Renal cortex interstitium (tissue), 11 donors: ENCODE results near the gene RAD51B. TPM values are rescaled to one million over a fixed set of nuclear protein-coding genes. Genes with fewer than 3 reads are reported as not detected.

Source experiments
- DNase-seq, 11 donors: peaks; one replicate each; pipeline ENCODE4 v3.0.0-alpha.2; 2013; ENCODE audit warnings: low read depth in 9 of 11, low spot score in 4 of 11; ENCODE audit errors: extremely low read depth in 1 of 11
- polyA plus RNA-seq, 3 donors: library from polyadenylated mRNA; unstranded; fragments of 120-200 nt; gene quantifications; one replicate each; pipeline ENCODE4 v1.2.1, GENCODE V29; 2013; ENCODE audit not compliant: insufficient read length in 3 of 3

Gene RAD51B
- polyA plus RNA-seq, 3 donors: 12.5 to 13.0 (median 12.5) TPM

DNA sequence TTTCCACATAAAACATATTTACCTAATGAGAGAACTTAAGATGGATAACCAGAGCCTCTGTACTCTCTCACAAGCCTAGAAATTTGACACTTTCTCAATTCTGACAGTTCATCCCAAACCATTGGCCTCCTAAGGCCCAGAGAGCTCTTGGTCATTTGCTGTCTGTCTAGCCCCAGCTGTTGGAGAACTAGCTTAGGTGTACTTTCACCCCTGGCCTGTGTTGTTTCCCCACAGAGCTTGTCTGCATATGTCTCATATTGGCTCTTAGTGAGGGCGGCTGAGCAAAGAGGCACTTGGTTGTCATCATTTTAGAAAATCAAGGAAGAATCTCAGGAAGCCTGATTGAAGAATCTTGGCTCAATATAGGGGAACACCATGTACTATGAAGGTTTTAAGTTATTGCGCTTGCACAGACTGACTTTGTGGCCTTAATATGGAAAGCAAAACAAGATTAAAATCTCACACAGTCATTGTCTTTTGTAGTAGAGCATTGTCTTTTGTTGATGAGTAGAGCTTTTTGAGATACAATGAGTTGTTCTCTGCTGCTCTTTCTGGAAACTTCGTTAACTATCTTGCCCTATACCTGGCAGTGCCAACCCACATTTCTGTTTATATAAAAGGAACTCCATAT lies 324.6 kb downstream of the RAD51B start:
- DNase-seq: no peak

DNA sequence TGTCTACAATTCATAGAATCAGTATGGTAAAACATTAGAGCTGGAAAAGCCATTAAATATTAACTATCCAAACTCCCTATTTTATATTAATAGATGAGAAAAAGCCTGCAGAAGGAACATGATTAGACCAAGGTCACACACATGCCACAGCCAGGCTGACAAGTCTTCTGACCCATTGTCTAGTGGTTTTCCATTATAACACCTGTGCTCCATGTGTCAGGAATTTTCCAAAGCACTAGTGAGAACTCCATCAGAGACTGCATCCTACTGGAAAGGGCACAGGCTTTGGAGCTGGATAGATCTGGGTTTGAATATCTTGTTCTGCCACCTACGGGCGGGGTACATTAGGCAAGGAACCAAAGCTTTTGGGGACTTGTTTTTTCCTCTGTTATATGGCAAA lies 325.5 kb downstream of the RAD51B start:
- DNase-seq: no peak

DNA sequence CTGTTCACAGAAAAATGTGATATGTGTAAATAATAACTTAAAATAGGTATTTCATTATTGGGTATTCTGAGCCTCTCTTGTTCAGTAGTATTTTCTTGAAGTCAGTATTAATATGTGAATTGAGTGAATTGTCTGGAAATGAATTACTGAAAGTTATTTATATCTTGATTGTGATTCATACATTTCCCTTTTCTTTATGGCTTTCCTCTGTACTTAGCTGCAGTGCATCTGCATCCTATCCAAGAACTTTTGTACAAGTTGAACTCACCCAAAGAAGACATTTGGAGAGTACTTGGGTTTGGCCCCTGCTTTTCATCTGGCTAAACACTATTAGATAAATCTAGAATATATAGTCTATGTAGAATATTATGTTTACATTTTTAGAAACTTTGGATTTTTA lies 326.0 kb downstream of the RAD51B start:
- DNase-seq: no peak

DNA sequence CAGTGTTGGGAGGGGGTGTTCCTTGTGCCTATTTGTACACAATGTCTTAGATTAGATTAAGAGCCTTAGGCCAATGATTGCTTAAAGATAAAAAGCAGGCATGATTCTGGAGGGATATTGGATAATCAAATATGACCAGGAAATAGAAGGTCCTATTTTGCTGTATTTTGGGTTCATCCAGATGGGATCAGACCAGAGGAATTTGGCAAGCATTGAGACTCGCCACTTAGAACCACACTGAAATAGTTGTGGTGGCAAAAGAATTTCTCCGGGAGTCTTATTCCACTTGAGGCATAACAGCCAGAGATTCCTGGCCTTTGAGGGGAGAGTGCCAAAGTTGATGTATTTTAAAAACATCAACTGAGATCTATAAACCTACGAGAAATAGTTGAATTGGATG lies 327.2 kb downstream of the RAD51B start:
- DNase-seq: no peak

DNA sequence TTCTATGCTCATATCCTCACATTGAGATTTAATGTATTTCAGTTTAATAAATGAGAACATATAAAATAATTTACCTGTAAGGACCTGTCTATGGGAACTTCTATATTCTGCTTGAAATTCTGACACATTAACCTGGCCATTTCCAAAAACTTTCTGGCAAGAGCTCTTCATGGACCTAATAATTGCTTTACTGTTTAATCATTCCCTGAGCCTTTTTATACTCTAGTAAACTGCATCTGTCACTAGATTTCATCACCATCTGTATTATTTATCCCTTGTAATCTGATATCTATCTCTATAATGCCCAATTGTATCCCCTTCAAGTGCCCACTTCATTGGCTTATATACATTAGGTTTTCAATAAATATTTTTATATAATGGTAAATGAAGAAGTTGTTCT lies 327.7 kb downstream of the RAD51B start:
- DNase-seq: no peak

DNA sequence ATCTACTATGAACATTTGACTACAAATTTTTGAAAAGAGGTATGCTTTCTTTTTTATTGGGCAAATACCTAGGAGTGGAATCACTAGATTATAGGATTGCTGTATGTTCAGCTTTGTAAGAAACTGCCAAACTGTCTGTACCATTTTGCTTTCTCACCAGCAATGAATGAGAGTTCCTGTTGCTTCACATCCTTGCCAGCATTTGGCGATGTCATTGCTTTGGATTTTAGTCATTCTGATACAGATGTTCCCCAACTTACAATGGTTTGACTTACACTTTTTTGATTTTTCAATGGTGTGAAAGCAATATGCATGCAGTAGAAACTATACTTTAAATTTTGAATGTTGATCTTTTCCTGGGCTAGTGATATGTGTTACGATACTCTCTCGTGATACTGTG lies 328.7 kb downstream of the RAD51B start:
- DNase-seq: no peak

DNA sequence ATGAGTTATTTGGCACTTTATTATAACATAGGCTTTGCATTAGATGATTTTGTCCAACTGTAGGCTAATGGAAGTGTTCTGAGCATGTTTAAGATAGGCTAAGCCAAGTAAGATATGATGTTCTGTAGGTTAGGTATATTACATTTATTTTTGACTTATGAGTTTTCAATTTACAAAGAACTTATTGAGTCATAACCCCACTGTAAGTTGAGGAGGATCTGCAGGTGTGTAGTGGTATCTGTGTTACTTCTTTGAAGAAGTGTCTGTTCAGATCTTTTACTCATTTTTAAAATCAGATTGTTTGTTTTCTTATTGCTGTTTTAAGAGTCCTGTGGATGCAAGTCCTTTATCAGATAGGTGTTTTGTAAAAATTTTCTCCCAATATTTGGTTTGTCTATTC lies 329.2 kb downstream of the RAD51B start:
- no peak for DNase-seq

DNA sequence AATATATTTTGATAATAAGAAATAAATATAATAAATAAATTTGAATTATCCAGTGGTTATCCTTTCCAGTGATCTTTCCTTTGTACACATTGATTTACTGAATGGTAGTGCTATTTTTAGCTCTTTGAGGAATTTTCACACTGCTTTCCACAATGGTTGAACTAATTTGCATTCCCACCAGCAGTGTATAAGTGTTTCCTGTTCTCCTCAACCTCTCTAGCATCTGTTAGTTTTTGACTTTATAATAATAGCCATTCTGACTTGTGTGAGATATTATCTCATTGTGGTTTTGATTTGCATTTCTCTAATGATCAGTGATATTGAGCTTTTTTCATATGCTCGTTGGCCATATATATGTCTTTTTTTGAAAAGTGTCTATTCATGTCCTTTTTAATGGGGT lies 333.7 kb downstream of the RAD51B start:
- no peak for DNase-seq

DNA sequence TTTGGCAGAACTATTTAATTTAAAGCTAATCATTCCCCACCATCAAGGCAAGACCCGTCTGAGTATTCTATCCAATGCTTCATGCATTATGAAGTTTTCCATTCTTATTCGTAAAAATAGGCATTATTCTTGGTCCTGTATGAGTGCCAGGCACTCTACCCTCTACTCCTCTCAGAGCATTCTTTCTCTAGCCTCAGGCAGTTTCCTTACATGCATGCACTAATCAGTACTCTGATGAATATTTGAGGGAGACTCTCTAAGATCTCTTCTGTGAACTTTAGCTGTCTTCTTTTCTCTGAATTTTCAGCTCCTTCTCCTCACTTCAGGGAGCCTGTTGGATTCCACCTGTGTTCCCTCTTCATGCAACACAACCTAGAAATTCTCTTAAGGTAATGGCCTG lies 334.7 kb downstream of the RAD51B start:
- no peak for DNase-seq

DNA sequence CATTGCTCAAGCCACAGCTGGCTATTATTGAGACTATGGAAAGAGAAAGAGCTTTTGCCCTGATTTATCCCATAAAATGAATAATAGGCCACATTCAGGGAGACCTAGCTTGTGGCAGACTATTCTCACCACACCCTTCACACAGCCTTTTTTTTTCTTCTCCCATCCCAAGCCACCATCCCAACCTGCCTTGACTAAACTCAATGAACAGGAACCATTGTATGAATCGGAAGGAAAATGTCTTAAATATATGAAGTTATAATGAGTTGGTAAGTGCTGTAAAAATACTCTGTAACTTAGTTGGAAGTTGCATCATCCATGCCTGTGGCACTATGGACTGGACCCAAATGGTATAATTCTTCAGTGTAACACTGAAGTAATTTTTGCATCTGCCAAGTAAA lies 338.4 kb downstream of the RAD51B start:
- no peak for DNase-seq

DNA sequence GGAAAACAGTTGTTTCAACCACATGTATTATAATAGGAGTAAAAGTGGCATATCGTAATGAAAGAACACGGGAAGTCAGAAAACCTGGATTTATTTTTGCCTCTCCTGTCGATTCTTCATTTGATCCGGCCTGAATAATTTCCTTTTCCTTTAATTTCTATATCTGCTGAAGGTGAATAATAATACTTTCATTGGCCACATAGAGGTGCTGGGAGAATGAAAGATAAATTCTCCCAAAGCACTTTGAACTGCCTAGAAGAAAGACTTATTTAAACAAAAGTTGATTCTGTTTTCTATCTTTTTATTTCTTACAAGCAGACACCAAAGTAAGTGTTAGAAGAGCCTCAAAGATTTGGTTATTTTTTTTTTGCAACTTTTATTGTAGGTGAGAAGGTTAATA lies 339.1 kb downstream of the RAD51B start:
- no peak for DNase-seq

DNA sequence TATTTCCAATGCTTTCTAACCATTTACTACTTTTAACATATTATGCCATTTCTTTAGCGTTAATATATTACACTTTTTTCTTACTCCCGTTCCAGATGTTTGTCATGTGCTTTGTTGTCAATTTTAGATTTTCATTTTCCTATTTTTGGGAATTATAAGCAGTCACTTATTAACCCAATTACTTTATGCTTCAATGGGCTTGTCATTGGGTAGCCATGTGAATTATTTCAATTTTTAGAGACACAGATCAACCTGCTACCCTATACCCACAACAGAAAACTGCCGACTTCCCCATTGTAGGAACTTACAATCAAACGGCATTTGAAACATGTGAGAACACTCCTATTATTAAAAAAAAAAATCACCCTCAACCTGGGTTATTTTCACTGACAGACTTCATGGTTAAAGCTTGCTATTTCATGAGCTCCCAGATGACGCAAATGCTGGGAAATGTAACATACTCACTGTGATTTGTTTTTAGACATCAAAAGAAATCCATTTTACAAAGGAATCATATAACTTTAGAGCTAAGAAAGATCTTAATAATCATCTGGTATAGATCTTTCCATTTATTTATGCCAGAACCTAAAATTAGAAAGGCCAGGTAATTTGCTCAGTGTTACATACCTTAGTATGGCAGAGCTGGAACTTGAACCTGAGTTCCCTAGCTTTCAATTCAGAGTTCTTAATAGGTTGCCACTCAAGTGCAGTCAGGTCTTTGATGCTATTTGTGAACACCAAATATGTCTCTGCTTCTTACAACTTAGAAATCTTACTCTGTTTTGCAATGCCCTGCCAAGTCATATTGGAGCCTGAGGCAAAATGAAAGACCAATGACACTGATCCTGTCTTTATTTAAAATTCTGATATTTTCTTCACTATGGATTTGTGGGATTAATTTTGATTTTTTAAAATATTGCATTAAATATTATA lies 340.4 kb downstream of the RAD51B start:
- DNase-seq: no peak

DNA sequence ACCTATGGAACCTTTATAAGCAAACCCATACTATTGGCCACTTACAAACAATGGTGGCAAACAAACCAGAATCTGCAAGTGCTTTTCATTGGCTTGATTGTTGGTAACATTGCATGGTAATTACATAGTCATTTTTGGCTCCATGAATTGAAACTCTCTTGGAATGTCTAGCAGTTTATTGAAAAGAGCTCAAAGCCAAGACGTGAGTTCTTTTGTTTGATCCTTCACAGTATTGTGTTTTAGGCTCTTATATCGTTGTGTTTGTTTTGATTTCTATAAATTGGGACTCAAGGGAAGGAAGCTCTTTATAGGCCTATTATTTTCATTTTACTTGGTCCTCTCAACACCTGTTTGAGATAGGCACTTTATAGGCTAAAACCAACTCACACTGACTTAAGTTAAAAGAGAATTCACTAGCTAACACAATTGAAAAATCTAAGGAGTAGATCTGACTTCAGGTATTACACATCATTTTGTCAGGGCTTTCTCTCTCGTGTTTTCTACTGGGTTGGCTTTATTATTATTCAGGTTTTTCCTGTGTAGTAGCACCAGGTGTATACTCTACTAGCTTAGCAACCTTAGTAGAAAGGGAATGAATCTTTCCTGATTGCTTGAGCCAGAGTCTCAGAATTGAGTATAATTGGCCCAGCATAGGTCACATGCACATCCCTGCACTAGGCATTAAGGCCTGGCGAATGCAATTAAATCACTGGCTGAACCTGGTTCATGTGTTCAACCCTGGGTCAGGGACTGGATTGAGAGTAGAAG lies 341.4 kb downstream of the RAD51B start:
- DNase-seq: no peak

DNA sequence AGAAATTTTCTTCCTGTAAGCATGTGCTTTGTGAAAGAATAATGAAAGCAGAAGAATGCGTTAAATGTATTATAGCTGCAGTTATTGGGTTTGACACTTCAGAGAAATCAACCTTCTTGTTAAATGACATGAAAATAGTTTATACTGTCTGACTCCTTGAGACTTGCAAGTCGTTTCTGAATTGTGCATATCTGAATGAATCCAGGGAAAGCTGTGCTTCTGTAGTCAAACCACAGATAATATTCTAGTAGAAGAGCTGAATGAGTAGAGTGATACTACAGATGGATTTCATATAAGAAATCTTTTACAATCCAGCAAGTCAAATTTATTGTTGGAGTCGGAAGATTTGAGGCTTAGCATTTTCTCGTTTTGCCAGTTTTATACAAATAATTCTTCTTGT lies 343.3 kb downstream of the RAD51B start:
- DNase-seq: no peak

DNA sequence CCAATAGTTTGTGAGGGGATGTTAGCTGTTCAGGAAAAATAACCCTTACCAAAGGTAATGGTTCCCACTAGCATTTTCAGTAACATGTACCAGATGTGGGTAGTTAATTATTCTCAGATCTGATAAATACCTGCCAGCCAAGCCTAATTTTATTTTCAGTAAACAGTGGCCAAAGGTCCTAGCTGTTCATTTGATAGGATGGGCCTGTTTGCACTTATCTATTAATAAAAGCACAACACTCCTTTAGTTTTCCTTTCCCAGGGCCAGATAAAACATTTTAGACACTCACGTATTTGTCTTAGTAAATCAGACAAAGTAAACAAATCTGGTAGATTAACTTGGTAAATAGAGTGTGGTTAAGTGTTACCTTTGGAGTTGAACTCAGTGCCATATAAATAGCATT lies 345.1 kb downstream of the RAD51B start:
- no peak for DNase-seq

DNA sequence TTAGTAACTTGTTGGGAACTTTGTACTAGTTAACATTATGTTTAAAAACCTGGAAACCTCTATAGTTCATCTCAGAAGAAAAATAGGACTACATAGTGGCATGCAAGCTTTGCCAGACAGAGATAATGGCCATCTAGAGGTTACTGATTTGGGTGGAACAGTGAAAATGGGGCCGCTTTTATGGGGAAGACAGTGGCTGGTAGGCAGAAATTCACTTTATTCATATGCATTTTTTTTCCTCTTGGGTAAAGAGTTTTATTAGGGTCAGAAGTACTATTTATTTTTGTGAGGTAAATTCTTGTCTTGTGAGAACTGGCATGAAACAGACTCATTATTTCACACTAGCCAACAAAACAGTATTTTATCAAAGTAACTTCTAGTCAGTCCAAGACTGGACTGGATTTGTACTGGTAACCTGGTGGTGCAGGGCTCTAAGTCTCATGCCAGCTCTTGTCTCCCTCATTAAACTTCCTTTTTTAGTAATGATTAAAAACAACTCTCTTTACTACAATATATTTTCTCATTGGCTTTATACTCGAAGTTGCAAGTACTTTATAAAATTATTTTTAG lies 345.8 kb downstream of the RAD51B start:
- no peak for DNase-seq

DNA sequence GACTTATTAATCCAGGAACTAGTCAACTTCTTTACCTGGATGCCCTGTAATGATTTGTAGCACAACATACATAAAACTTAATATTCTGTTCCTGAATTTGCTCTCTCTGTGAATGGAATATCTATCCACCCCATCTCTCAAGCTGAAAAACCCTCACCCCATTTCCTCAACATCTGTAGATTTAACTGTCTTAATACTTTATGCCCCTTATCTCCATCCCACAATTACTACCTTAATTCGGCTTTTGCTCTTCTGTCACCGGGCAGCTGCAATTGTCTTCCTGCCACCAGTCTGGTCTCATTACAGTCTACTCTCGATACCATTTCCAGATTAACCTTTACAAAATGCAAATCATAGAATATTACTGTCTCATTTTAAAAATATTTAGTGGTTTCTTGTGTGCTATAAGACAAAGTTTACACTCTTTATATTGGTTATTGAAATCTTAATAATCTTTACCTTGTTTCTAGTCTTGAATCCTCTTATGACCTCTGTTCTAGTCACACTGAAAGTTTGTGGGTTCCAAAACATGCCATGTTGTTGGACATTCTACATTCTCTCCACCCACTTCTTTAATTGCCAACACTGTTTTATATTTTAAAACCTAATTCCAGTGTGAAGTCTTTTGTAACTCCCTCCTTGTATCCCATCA lies 347.3 kb downstream of the RAD51B start:
- no peak for DNase-seq

DNA sequence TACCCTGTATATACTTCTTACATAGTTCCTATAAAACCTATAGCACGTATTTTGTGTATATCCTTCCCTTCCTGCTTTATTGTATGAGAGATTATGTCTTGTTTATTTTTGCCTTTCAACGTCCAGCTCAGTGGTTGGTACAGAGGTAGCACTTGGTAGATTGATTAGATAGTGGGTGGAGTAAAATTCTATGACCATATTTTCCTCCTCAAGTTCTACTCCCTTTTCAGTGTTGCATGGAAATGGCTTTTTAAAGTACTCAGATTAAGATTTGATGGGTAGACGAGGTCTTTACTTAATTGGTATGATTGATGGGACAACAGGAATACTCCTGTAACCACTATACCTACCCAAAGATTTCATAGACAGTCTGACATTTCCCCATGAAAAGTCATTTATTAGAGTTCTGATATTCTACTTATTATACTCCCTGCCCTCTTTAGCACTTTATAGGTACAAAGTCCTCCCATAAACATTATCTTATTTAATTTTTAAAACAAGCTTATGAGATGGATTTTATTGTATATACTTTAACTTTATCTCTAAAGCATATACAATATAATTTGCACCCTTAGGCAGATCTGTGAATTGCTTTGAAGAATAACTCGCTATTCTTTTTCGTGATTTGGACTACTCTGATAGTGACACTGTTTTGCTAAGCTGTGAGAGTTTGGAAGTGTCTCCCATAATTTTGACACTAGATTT lies 348.0 kb downstream of the RAD51B start:
- DNase-seq: no peak
